Amniotic epithelial cell (primary cell): ENCODE data around the gene RAPH1.
A peak's percentile ranks its signal among the peaks of the same experiment; 100 is the strongest.
"Not testable (repeated sequence)": the region's sequence is repeated elsewhere in the genome, so short reads cannot be mapped to it uniquely, and the experiment has no call there.

Experiments
- DNase-seq: peaks from one replicate; pipeline ENCODE4 v3.0.0-alpha.2; 2010; ENCODE audit warnings: low read depth

The RAPH1 gene

GRCh38 chr2:203431391-203432185 lies 103.5 kb downstream of the RAPH1 start:
- DNase-seq: no peak

GRCh38 chr2:203429643-203430042 lies 105.5 kb downstream of the RAPH1 start:
- DNase-seq: not testable (repeated sequence)

DNA sequence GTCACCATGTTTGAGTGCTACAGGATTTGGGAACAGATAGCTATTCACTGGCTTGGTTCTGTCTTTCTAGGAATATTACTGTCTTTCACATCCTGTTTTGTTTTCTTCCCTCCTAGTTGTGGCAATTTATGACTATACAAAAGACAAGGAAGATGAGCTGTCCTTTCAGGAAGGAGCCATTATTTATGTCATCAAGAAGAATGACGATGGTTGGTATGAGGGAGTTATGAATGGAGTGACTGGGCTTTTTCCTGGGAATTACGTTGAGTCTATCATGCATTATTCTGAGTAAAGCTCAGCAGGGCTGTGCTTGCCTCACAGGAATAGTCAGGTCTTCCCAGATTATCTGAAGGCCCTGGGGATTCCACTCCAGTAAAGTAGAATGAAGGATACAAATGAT lies 108.0 kb downstream of the RAPH1 start:
- DNase-seq: peak; percentile 84

DNA sequence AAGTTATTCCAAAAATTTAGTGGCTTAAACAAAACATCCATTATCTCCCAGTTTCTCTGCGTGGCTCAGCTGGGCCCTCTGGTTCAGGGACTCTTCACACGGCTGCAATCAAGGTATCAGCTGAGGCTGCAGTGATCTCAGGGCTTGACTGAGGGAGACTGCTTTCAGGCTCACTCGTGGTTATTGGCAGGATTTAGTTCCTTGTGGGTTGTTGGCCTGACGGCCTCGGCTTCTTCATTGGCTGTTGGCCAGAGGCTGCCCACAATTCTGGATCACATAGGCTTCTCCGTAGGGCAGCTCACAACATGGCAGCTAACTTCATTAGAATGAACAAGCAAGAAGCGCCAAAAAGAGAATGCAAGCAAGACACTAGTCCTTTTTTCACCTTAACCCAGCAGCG lies 116.8 kb downstream of the RAPH1 start:
- DNase-seq: peak; percentile 50

DNA sequence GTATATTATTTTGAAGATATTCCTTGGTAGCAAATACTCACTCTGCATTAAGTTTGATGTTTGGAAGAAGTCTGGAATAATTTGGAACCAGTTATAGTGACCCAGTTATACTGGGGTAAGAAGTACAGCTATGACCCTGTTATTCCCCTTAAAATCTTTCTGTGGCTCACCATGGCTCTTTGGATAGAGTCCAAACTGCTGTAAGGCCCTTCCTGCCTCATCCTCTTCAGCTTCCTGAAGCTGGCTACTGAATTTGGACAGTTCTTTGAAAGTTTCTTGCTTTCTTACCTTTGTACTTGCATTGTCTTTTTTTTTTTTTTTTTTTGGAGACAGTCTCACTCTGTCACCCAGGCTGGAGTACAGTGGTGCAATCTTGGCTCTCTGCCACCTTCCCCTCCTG lies 121.3 kb downstream of the RAPH1 start:
- no peak for DNase-seq

DNA sequence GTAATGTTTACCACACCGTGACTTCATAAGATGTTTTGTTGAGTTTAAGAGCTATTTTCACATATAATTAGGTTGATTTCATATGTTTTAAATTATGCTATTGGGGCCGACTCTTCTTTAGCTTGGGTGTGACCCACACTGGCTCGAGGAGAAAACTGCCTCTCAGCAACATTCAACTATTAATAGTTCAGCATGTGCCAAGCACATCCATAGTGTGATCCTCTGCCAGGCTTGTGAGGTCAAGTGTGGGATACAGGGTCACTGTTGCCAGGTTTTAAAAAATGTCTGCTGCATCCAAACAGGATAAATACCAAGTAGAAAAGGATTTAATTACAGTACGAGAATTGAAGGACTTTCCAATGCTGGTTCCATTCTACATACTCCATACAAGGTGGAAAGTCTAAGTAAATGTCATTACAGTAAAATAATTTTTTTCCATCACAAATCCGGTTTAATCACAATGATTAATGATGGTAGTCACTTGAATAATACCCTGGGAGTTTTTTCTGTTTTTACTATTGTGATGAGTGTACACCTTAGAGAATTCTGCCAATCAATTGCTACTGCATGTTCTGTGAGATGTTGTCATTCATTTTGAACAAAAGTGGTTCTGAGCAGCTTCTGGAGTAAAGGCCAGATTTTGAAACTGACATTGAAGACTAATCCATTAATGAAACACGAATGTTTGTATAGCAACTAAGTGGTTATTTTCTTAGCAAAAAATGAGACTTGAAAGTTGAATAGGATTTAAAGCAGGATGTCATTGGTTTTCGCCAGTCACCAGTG lies 122.4 kb downstream of the RAPH1 start:
- no peak for DNase-seq

GRCh38 chr2:203407496-203407895 lies 127.6 kb downstream of the RAPH1 start:
- DNase-seq: peak; percentile 11

- peak; percentile 86 for DNase-seq
These were observed 130.1 kb downstream of the RAPH1 start for GRCh38 chr2:203404996-203405395.

- DNase-seq: peak; percentile 43
These were observed 134.1 kb downstream of the RAPH1 start for GRCh38 chr2:203400805-203401585.

DNA sequence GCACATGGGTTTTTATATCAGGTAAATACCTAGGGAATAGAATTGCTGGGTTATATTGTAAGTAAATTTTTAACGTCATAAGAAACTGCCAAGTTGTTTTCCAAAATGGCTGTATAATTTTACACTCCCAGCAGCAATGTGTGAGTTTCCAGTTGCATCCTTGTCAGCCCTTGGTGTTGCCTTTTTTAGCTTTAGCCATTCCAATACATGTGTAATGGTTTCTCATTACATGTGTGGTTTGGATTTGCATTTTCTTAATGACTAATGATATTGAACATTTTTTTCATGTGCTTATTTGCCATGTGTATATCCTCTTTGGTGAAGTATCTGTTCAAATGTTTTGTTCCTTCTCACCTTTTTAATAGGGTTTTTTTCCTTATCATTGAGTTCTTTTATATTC lies 136.1 kb downstream of the RAPH1 start:
- DNase-seq: no peak

- no peak for DNase-seq
These were observed 138.4 kb downstream of the RAPH1 start for GRCh38 chr2:203396667-203397066.

GRCh38 chr2:203395858-203396257 lies 139.2 kb downstream of the RAPH1 start:
- no peak for DNase-seq

DNA sequence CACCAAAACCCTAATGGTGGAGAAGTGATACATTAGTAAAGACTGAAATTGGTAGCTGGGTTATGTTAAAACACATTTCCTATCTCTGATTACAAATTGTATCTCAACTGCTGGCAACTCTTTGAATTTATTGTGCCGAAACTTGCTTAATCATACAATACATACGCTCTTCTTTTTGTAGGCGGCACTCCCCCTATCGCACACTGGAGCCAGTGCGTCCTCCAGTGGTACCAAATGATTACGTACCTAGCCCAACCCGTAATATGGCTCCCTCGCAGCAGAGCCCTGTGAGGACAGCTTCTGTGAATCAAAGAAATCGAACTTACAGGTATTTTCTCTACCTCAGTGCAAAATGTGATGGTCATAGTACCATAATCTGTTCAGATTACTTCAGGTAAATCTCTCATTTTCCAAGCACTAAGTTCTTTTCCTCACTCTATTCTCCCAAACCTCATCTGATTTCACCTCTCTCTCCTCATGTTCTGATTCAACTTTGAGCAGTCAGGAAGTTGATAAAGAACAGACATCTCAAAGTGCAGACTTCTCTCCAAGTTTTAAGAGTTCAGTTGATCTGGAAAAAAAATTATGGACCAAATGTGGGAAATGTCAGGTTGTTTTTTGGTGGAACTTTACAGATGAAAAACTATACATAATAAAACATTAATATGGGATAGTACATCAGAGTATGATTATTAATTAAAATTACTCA lies 140.4 kb downstream of the RAPH1 start:
- peak; percentile 64 for DNase-seq

GRCh38 chr2:203388153-203388552 lies 146.9 kb downstream of the RAPH1 start:
- not testable (repeated sequence) for DNase-seq

GRCh38 chr2:203383038-203383437 lies 152.1 kb downstream of the RAPH1 start:
- no peak for DNase-seq

DNA sequence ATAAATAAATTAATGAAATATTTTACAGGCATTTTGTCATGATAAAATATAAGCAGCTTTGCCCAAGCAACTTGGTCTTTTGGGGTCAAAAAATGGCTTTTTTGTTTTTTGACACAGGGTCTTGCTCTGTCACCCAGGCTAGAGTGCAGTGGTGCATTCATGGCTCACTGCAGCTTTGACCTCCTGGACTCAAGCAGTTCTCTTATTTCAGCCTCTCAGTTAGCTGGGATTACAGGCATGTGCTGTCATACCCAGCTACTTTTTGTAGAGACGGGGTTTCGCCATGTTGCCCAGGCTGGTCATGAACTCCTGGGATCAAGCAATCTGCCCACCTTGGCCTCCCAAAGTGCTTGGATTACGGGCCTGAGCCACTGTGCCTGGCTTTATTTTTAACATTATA lies 155.9 kb downstream of the RAPH1 start:
- no peak for DNase-seq

- DNase-seq: no peak
These were observed 158.9 kb downstream of the RAPH1 start for GRCh38 chr2:203376173-203376572.

- not testable (repeated sequence) for DNase-seq
These were observed 162.4 kb downstream of the RAPH1 start for GRCh38 chr2:203372706-203373105.

- peak; percentile 8 for DNase-seq
These were observed 168.2 kb downstream of the RAPH1 start for GRCh38 chr2:203366639-203367466.

DNA sequence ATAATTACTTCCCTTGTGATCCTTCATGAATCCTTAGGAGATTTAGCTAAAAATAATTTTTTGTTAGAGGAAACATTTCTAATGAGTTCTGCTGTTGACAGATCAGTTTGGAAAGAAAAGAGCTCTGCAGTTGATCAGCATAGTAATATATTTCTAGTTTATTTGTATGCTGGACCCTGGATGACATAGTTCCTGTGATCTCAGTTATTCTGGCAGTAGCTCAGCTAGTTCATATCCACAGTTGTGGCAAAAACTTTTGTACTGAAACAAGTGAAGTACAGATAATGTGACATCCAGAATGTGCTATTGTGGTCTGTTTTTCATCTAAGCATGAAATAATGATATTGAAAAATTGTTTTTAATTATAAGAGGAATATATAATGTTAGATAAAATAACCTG lies 173.2 kb downstream of the RAPH1 start:
- DNase-seq: no peak

DNA sequence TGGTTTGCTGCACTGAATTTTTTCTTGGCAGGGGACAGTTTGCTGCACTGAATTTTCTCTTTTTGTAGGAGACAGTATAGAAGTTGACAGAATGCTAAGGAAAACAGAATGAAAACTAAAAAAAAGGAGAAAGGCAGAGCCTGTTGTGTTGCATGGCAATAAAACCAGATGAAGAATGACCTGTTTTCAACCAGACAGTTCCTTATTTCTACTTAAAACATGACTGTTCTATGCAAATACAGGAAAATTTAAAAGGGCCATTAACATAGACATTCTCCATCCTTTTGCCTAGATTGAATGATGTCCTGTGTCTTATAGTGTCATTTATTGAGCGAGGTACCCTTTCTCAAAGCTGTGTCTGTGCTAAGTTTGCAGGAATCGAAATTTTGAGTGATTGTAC lies 173.6 kb downstream of the RAPH1 start:
- no peak for DNase-seq
